ENCODE measurements around the gene RASGRF2.

- TF ChIP-seq, protein P1, sequence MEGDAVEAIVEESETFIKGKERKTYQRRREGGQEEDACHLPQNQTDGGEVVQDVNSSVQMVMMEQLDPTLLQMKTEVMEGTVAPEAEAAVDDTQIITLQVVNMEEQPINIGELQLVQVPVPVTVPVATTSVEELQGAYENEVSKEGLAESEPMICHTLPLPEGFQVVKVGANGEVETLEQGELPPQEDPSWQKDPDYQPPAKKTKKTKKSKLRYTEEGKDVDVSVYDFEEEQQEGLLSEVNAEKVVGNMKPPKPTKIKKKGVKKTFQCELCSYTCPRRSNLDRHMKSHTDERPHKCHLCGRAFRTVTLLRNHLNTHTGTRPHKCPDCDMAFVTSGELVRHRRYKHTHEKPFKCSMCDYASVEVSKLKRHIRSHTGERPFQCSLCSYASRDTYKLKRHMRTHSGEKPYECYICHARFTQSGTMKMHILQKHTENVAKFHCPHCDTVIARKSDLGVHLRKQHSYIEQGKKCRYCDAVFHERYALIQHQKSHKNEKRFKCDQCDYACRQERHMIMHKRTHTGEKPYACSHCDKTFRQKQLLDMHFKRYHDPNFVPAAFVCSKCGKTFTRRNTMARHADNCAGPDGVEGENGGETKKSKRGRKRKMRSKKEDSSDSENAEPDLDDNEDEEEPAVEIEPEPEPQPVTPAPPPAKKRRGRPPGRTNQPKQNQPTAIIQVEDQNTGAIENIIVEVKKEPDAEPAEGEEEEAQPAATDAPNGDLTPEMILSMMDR (IDR thresholded peaks at IDR 0.05): no peak
- no peak for TF ChIP-seq EP300 (IDR thresholded peaks at IDR 0.05)
Observed at GRCh38 chr5:81147011-81147885, 187.1 kb downstream of the RASGRF2 start.
